ENCODE data around the gene ZIC5. TPM values are rescaled to one million over a fixed set of nuclear protein-coding genes. Genes with fewer than 3 reads are reported as not detected.

ZIC5 gene
- not detected for total RNA-seq

- ATAC-seq, result no peak
These were observed at the start of gene ZIC5 for GRCh38 chr13:99971576-99972189. ZIC5 (minus strand) TSS chr13:99971767; CDS start chr13:99971603, 164 bp downstream.

GRCh38 chr13:100019780-100020356 lies 48.3 kb upstream of the ZIC5 start:
- no peak for ATAC-seq

- ATAC-seq, result no peak
These were observed 43.1 kb upstream of the ZIC5 start for GRCh38 chr13:100014621-100015020.

- no peak for ATAC-seq
These were observed 26.7 kb upstream of the ZIC5 start for GRCh38 chr13:99998261-99998660.

GRCh38 chr13:99997702-99998214 lies 26.2 kb upstream of the ZIC5 start:
- ATAC-seq, result peak; percentile 22

GRCh38 chr13:99996381-99996973 lies 24.9 kb upstream of the ZIC5 start:
- no peak for ATAC-seq

GRCh38 chr13:99995589-99996380 lies 24.2 kb upstream of the ZIC5 start:
- ATAC-seq, result no peak

- ATAC-seq, result no peak
These were observed 23.6 kb upstream of the ZIC5 start for GRCh38 chr13:99995104-99995588.

- ATAC-seq, result no peak
These were observed 23.1 kb upstream of the ZIC5 start for GRCh38 chr13:99994638-99995020.

- no peak for ATAC-seq
These were observed 22.4 kb upstream of the ZIC5 start for GRCh38 chr13:99993660-99994637.

- ATAC-seq, result no peak
These were observed 21.4 kb upstream of the ZIC5 start for GRCh38 chr13:99992949-99993351.

GRCh38 chr13:99991828-99992775 lies 20.5 kb upstream of the ZIC5 start:
- no peak for ATAC-seq

- ATAC-seq, result no peak
These were observed 19.7 kb upstream of the ZIC5 start for GRCh38 chr13:99991013-99991827.

- ATAC-seq, result peak; percentile 28
These were observed 18.8 kb upstream of the ZIC5 start for GRCh38 chr13:99990126-99990977.

GRCh38 chr13:99989276-99990125 lies 17.9 kb upstream of the ZIC5 start:
- ATAC-seq, result peak; percentile 17

GRCh38 chr13:99988529-99989275 lies 17.1 kb upstream of the ZIC5 start:
- ATAC-seq, result no peak
